GM13977 (cell line): Measurements from ENCODE around the gene RGS3.
"Not testable (repeated sequence)": the region's sequence is repeated elsewhere in the genome, so short reads cannot be mapped to it uniquely, and the experiment has no call there.

ENCODE experiments used
- DNase-seq: peaks from one replicate; pipeline ENCODE4 v3.0.0; 2012; ENCODE audit warnings: low spot score
- CTCF ChIP-seq: IDR thresholded peaks from 2 replicates; pipeline ENCODE4 v1.5.1; 2012; ENCODE audit warnings: mild to moderate bottlenecking, control low read depth; ENCODE audit not compliant: insufficient read depth; ENCODE audit errors: extremely low read depth, missing control alignments
- in situ Hi-C: fragments of 300-500 bp; cut with MboI; formaldehyde crosslinking; loops from one replicate; pipeline ENCODE4 v1.12.0; 2022; ENCODE audit warnings: low sequenced_read_pairs, low pct_unique_long_range_greater_than_20kb, mixed read lengths, inconsistent platforms; ENCODE audit not compliant: unreplicated experiment

The RGS3 gene

GRCh38 chr9:113543296-113543981, 79.9 kb downstream of the RGS3 start:
- in situ Hi-C loops, result no loop called here
- TF ChIP-seq CTCF, result no peak
- DNase-seq, result no peak

- in situ Hi-C loops, result no loop called here
- no peak for DNase-seq
- no peak for TF ChIP-seq CTCF
These were observed 80.4 kb downstream of the RGS3 start for GRCh38 chr9:113543982-113544303.

GRCh38 chr9:113545068-113545467, 81.5 kb downstream of the RGS3 start:
- DNase-seq, result no peak
- in situ Hi-C loops, result no loop called here
- TF ChIP-seq CTCF, result no peak

GRCh38 chr9:113546566-113546965, 83.0 kb downstream of the RGS3 start:
- no peak for TF ChIP-seq CTCF
- in situ Hi-C loops, result no loop called here
- DNase-seq, result no peak

- in situ Hi-C loops, result no loop called here
- TF ChIP-seq CTCF, result no peak
- no peak for DNase-seq
These were observed 84.0 kb downstream of the RGS3 start for GRCh38 chr9:113547501-113547900.

GRCh38 chr9:113548221-113549041, 84.9 kb downstream of the RGS3 start:
- no peak for TF ChIP-seq CTCF
- in situ Hi-C loops, result no loop called here
- no peak for DNase-seq

- DNase-seq, in situ Hi-C loops: not testable (repeated sequence)
These were observed 86.4 kb downstream of the RGS3 start for GRCh38 chr9:113549892-113550291.
